ENCODE results near the gene ARHGEF17.

GRCh38 chr11:73312851-73313327 lies 4.8 kb downstream of the ARHGEF17 start:
- TF ChIP-seq CTCF (IDR thresholded peaks at IDR 0.05 in 8 of 11, conservative IDR thresholded peaks at IDR 0.05 in 3 of 11) (no peak), POLR2AphosphoS5 (IDR thresholded peaks at IDR 0.05) (no peak), POLR2A (IDR thresholded peaks at IDR 0.05) (no peak)

Measured in spleen (tissue), 7 donors.